ENCODE data around the gene POGLUT3. TPM values are rescaled to one million over a fixed set of nuclear protein-coding genes. Genes with fewer than 3 reads are reported as not detected.

The POGLUT3 gene
- total RNA-seq, 1 experiment from 2014 or later, result 15.3 TPM

- no peak for TF ChIP-seq FOXP1 (CRISPR knock-in tag; IDR thresholded peaks at IDR 0.05; ENCODE audit: borderline replicate concordance)
These were observed 38.6 kb upstream of the POGLUT3 start (continued) for GRCh38 chr11:108536783-108537182.

GRCh38 chr11:108535384-108535955 lies 37.3 kb upstream of the POGLUT3 start:
- DNase-seq (ENCODE audit: low spot score), result no peak
- Mint-ChIP-seq H3K27me3 (ENCODE audit: low read depth) (no peaks in the 10 kb centered on the region), H3K4me1 (peaks cover 18% of the 10 kb centered on the region), H3K27ac (peak overlapping the region; percentile 34), H3K4me3 (no peak overlapping the region), H3K36me3 (peaks cover 3% of the 10 kb centered on the region; the same call in 1 of the 2 replicates), H3K9me3 (no peaks in the 10 kb centered on the region)
- ChIA-PET POLR2A (no interaction called here), CTCF (no interaction called here)
- TF ChIP-seq MYBL2 (CRISPR knock-in tag; IDR thresholded peaks at IDR 0.05), result no peak
- no peak for TF ChIP-seq NFYB (CRISPR knock-in tag; conservative IDR thresholded peaks at IDR 0.05; ENCODE audit: low read depth)
- TF ChIP-seq ZMAT4 (CRISPR knock-in tag; IDR thresholded peaks at IDR 0.05), result no peak
- no peak for TF ChIP-seq RELA (CRISPR knock-in tag; IDR thresholded peaks at IDR 0.05; ENCODE audit: borderline replicate concordance)
- no peak for TF ChIP-seq CREB1 (CRISPR knock-in tag; IDR thresholded peaks at IDR 0.05)
- no peak for TF ChIP-seq NFATC4 (CRISPR knock-in tag; IDR thresholded peaks at IDR 0.05)
- no peak for TF ChIP-seq ESRRA (CRISPR knock-in tag; IDR thresholded peaks at IDR 0.05; ENCODE audit: borderline replicate concordance)
- TF ChIP-seq ZNF671 (CRISPR knock-in tag; IDR thresholded peaks at IDR 0.05), result no peak
- TF ChIP-seq GABPB1 (CRISPR knock-in tag; IDR thresholded peaks at IDR 0.05), result no peak
- no peak for TF ChIP-seq SP1 (CRISPR knock-in tag; conservative IDR thresholded peaks at IDR 0.05)
- TF ChIP-seq SMAD4 (CRISPR knock-in tag; IDR thresholded peaks at IDR 0.05), result no peak
- no peak for TF ChIP-seq NR2C2 (CRISPR knock-in tag; IDR thresholded peaks at IDR 0.05)
- no peak for TF ChIP-seq RORB (CRISPR knock-in tag; IDR thresholded peaks at IDR 0.05)
- ATAC-seq, result no peak

GRCh38 chr11:108534274-108534882 lies 36.2 kb upstream of the POGLUT3 start:
- peaks cover 15% of the 10 kb centered on the region for H3K4me1 Mint-ChIP-seq
- ATAC-seq (no peak), DNase-seq (ENCODE audit: low spot score) (no peak)
- H3K9me3 Mint-ChIP-seq, result no peaks in the 10 kb centered on the region
- peaks cover 3% of the 10 kb centered on the region; the same call in 1 of the 2 replicates for H3K36me3 Mint-ChIP-seq
- POLR2A ChIA-PET, result no interaction called here
- H3K27me3 Mint-ChIP-seq (ENCODE audit: low read depth), result no peaks in the 10 kb centered on the region
- 0 out of 2 replicates have a peak overlapping the region, but pooled peaks have one; percentile 7 for H3K27ac Mint-ChIP-seq
- TF ChIP-seq TEAD4 (CRISPR knock-in tag; IDR thresholded peaks at IDR 0.05) (no peak), ZNF121 (CRISPR knock-in tag; IDR thresholded peaks at IDR 0.05) (no peak), ZNF281 (CRISPR knock-in tag; IDR thresholded peaks at IDR 0.05) (no peak), ZNF425 (CRISPR knock-in tag; conservative IDR thresholded peaks at IDR 0.05) (no peak), FOXK1 (CRISPR knock-in tag; IDR thresholded peaks at IDR 0.05) (no peak), E2F1 (CRISPR knock-in tag; IDR thresholded peaks at IDR 0.05) (no peak), PREB (CRISPR knock-in tag; IDR thresholded peaks at IDR 0.05; ENCODE audit: borderline replicate concordance) (no peak), ETV6 (CRISPR knock-in tag; IDR thresholded peaks at IDR 0.05) (no peak), CTCF (IDR thresholded peaks at IDR 0.05) (no peak)
- CTCF ChIA-PET, result no interaction called here
- no peak overlapping the region for H3K4me3 Mint-ChIP-seq
